PC-9 (cell line): Measurements from ENCODE around the gene GRHPR.

ENCODE experiments used
- CTCF ChIP-seq: fragments of 200-600 bp; sonication (generic); conservative IDR thresholded peaks from 2 replicates; pipeline ENCODE4 v1.6.1; 2017; ENCODE audit warnings: mixed run types, antibody characterized with exemption, mild to moderate bottlenecking, moderate library complexity
- EZH2 ChIP-seq: fragments of 200-600 bp; sonication (generic); IDR thresholded peaks from 2 replicates; pipeline ENCODE4 v1.8.0; 2017; ENCODE audit warnings: antibody characterized with exemption, low read depth

DNA sequence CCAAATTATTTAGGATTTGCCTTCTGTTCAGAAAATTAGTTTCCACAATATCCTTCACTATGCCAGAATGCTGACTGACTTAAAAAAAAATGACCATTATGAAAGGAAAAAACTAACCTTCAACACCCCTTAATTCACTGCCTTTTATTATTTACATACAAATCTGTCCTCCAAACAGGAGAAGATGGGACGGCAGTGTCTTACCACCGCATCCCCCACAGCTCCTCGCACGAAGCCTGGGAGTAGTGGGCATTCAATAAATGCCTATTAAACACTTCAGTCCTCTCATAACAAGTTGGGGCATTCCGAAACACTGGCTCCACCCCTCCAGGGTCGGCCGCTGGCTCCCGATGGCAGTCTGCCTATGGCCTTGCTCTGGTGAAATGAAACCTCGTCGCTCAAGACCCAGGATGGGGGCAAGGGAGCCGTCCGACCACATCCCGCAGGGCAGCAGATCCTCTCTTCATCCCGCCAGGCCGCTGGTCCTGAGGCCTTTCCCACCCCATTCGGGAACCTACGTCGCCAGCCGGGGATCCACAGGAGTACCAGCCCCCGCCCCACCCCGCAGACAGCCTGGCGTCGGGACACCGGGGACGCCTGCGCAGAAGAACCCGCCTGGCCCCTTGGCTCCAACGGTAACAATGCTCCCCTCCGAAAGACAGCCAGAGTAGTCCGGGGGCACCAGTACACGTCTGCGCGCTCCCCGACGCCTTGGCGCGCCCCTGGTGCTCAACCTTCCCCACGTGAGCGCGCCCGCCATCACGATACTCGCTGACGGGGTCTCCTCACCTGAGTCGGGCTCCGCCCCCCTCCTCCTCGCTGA is 42.1 kb downstream of the GRHPR start:
- TF ChIP-seq CTCF (no peak), EZH2 (no peak)
